HG02759 (cell line): Measurements from ENCODE around the gene CUBN.

ENCODE experiments used
- ATAC-seq: cut with Tn5 transposase; IDR thresholded peaks from one replicate; pipeline ENCODE4 v1.9.1; 2021; ENCODE audit warnings: mild to moderate bottlenecking, moderate library complexity; ENCODE audit not compliant: unreplicated experiment

CUBN gene

GRCh38 chr10:16887565-16887964 lies 242.0 kb downstream of the CUBN start:
- ATAC-seq, result no peak

- no peak for ATAC-seq
These were observed 243.6 kb downstream of the CUBN start for GRCh38 chr10:16886031-16886430.

- no peak for ATAC-seq
These were observed 245.1 kb downstream of the CUBN start for GRCh38 chr10:16884497-16884896.

- ATAC-seq, result no peak
These were observed 246.5 kb downstream of the CUBN start for GRCh38 chr10:16883084-16883483.

- ATAC-seq, result no peak
These were observed 259.3 kb downstream of the CUBN start for GRCh38 chr10:16870331-16870730.

GRCh38 chr10:16867990-16868389 lies 261.6 kb downstream of the CUBN start:
- ATAC-seq, result no peak

- no peak for ATAC-seq
These were observed 262.1 kb downstream of the CUBN start for GRCh38 chr10:16867556-16867955.

- ATAC-seq, result no peak
These were observed 262.9 kb downstream of the CUBN start for GRCh38 chr10:16866541-16867275.

- ATAC-seq, result no peak
These were observed 263.8 kb downstream of the CUBN start for GRCh38 chr10:16865766-16866165.

GRCh38 chr10:16863766-16864165 lies 265.8 kb downstream of the CUBN start:
- no peak for ATAC-seq

GRCh38 chr10:16857419-16857818 lies 272.2 kb downstream of the CUBN start:
- no peak for ATAC-seq

- no peak for ATAC-seq
These were observed 273.0 kb downstream of the CUBN start for GRCh38 chr10:16856567-16856966.

GRCh38 chr10:16856092-16856491 lies 273.5 kb downstream of the CUBN start:
- ATAC-seq, result no peak

GRCh38 chr10:16854623-16855022 lies 275.0 kb downstream of the CUBN start:
- ATAC-seq, result no peak

GRCh38 chr10:16853809-16854208 lies 275.8 kb downstream of the CUBN start:
- no peak for ATAC-seq

GRCh38 chr10:16853201-16853600 lies 276.4 kb downstream of the CUBN start:
- no peak for ATAC-seq

GRCh38 chr10:16852624-16853023 lies 277.0 kb downstream of the CUBN start:
- ATAC-seq, result no peak

GRCh38 chr10:16848562-16849154 lies 281.0 kb downstream of the CUBN start:
- ATAC-seq, result no peak

- ATAC-seq, result no peak
These were observed 282.0 kb downstream of the CUBN start for GRCh38 chr10:16847644-16848043.

GRCh38 chr10:16845248-16845647 lies 284.4 kb downstream of the CUBN start:
- no peak for ATAC-seq

- ATAC-seq, result peak; percentile 43
These were observed 286.2 kb downstream of the CUBN start for GRCh38 chr10:16843252-16843870.

GRCh38 chr10:16835228-16835627 lies 294.4 kb downstream of the CUBN start:
- no peak for ATAC-seq
